Tibial nerve (tissue), 3 donors: ENCODE results near the gene TOR1AIP1.

Experiments used
- CTCF ChIP-seq, 5 experiments: fragments of 200-600 bp in 3 of 5; fragments of 450-650 bp in 2 of 5; sonication (generic) in 3 of 5; IDR thresholded peaks; one replicate each; pipeline ENCODE4 v1.5.1; 2016 to 2019; ENCODE audit warnings: antibody characterized with exemption in 5 of 5, mild to moderate bottlenecking in 3 of 5, moderate library complexity in 2 of 5
- POLR2A ChIP-seq, 2 donors: fragments of 450-650 bp; IDR thresholded peaks; one replicate each; pipeline ENCODE4 v1.6.1; 2017; ENCODE audit warnings: antibody characterized with exemption in 2 of 2, mild to moderate bottlenecking in 2 of 2, moderate library complexity in 2 of 2

- peak in 1 of 5 experiments; percentile 33 for TF ChIP-seq CTCF (IDR thresholded peaks at IDR 0.05)
- peak; percentile 97 to 99 for TF ChIP-seq POLR2A (IDR thresholded peaks at IDR 0.05)
These were observed 4.4 kb upstream of the TOR1AIP1 start, which contains the start of gene TOR1AIP2 for GRCh38 chr1:179877586-179878265.
